IMR-90 (cell line): ENCODE results near the gene MAPK8IP3. TPM values are rescaled to one million over a fixed set of nuclear protein-coding genes. Genes with fewer than 3 reads are reported as not detected.

Experiments used
- ATAC-seq: fragments of 200-7000 bp; cut with Tn5 transposase; 2 replicates; pipeline ENCODE4 v1.9.1; 2020; ENCODE audit warnings: low read depth, mild to moderate bottlenecking, moderate library complexity
- BruUV-seq: library from RNA; stranded (reverse); fragments of 400-500 nt; replicated peaks from 2 replicates; lab custom pipeline; 2021; lab: Mats Ljungman, UMichigan
- CTCF ChIA-PET: fragments of 300-600 bp; formaldehyde crosslinking; extraction: SDS; loops from one replicate; lab custom pipeline; 2021; ENCODE audit warnings: antibody characterized with exemption; lab: Yijun Ruan, JAX
- POLR2A ChIA-PET: fragments of 300-600 bp; sonication (Branson Sonifier 250); formaldehyde crosslinking; loops from one replicate; lab custom pipeline; 2022; ENCODE audit warnings: antibody characterized with exemption; ENCODE audit not compliant: unreplicated experiment; lab: Charles Lee
- DNase-seq: peaks from one replicate; pipeline ENCODE4 v3.0.0; 2013
- H2AFZ ChIP-seq: replicated peaks from 2 replicates; pipeline ENCODE3; 2013; ENCODE audit warnings: low read length, mild to moderate bottlenecking; ENCODE audit not compliant: poor library complexity
- H2AK5ac ChIP-seq: 2 replicates; pipeline ENCODE4 v1.6.1; 2013; ENCODE audit warnings: low read depth, low read length, inconsistent platforms
- H2AK9ac ChIP-seq: replicated peaks from 2 replicates; pipeline ENCODE3; 2013; ENCODE audit warnings: mild to moderate bottlenecking, low read depth, low read length, moderate library complexity; ENCODE audit not compliant: poor library complexity
- H2BK120ac ChIP-seq: 2 replicates; pipeline ENCODE4 v1.6.1; 2013; ENCODE audit warnings: low read depth, low read length, inconsistent platforms
- H2BK15ac ChIP-seq: 3 replicates; pipeline ENCODE4 v1.6.1; 2013; ENCODE audit warnings: low read depth, low read length, inconsistent platforms
- H2BK20ac ChIP-seq: 2 replicates; pipeline ENCODE4 v1.6.1; 2013; ENCODE audit warnings: low read depth, mild to moderate bottlenecking, inconsistent platforms, low read length, moderate library complexity
- H2BK5ac ChIP-seq: 2 replicates; pipeline ENCODE4 v1.6.1; 2013; ENCODE audit warnings: mild to moderate bottlenecking, low read depth, low read length, inconsistent platforms; ENCODE audit not compliant: poor library complexity, severe bottlenecking
- H3K14ac ChIP-seq: replicated peaks from 2 replicates; pipeline ENCODE4 v1.6.1; 2013; ENCODE audit warnings: low read depth, low read length, inconsistent platforms
- H3K18ac ChIP-seq: 2 replicates; pipeline ENCODE4 v1.6.1; 2013; ENCODE audit warnings: low read depth, low read length, control low read depth
- H3K23ac ChIP-seq: 2 replicates; pipeline ENCODE4 v1.6.1; 2013; ENCODE audit warnings: low read depth, low read length, inconsistent platforms
- H3K27ac ChIP-seq: 2 replicates; pipeline ENCODE4 v1.5.1; 2013; ENCODE audit warnings: mild to moderate bottlenecking, control low read depth, low read length; ENCODE audit not compliant: insufficient read depth
- H3K27me3 ChIP-seq: 2 replicates; pipeline ENCODE4 v1.6.1; 2013; ENCODE audit warnings: low read length; ENCODE audit not compliant: control insufficient read depth, insufficient read depth
- H3K36me3 ChIP-seq: 2 replicates; pipeline ENCODE4 v1.6.1; 2013; ENCODE audit warnings: low read length, mixed read lengths; ENCODE audit not compliant: control insufficient read depth, insufficient read depth
- H3K4ac ChIP-seq: 2 replicates; pipeline ENCODE4 v1.6.1; 2013; ENCODE audit warnings: low read depth, low read length, inconsistent platforms
- H3K4me1 ChIP-seq: 2 replicates; pipeline ENCODE4 v1.6.1; 2013; ENCODE audit warnings: low read length, mixed read lengths; ENCODE audit not compliant: control insufficient read depth, insufficient read depth
- H3K4me2 ChIP-seq: 2 replicates; pipeline ENCODE4 v1.6.1; 2013; ENCODE audit warnings: low read depth, mild to moderate bottlenecking, control low read depth, low read length, moderate library complexity
- H3K4me3 ChIP-seq: 2 replicates; pipeline ENCODE4 v1.5.1; 2013; ENCODE audit warnings: low read depth, mild to moderate bottlenecking, control low read depth, low read length, moderate library complexity; ENCODE audit not compliant: insufficient read depth
- H3K56ac ChIP-seq: 2 replicates; pipeline ENCODE4 v1.6.1; 2013; ENCODE audit warnings: low read length, inconsistent platforms; ENCODE audit not compliant: insufficient read depth; ENCODE audit errors: extremely low read depth
- H3K79me1 ChIP-seq, 2 experiments: 2 replicates each; pipeline ENCODE4 v1.6.1; 2013; ENCODE audit warnings: low read length in 2 of 2, inconsistent platforms in 1 of 2, low read depth in 1 of 2
- H3K9ac ChIP-seq: 2 replicates; pipeline ENCODE4 v1.6.1; 2013; ENCODE audit warnings: low read depth, low read length, control low read depth
- H3K9me1 ChIP-seq: 2 replicates; pipeline ENCODE4 v1.6.1; 2013; ENCODE audit warnings: low read length, inconsistent platforms; ENCODE audit not compliant: insufficient read depth
- H3K9me3 ChIP-seq: 2 replicates; pipeline ENCODE4 v1.6.1; 2013; ENCODE audit warnings: low read length; ENCODE audit not compliant: control insufficient read depth, insufficient read depth
- H4K20me1 ChIP-seq: 2 replicates; pipeline ENCODE4 v1.6.1; 2013; ENCODE audit warnings: low read length, inconsistent platforms; ENCODE audit not compliant: insufficient read depth
- H4K5ac ChIP-seq: 2 replicates; pipeline ENCODE4 v1.6.1; 2013; ENCODE audit warnings: mild to moderate bottlenecking, low read depth, low read length, control low read depth
- H4K8ac ChIP-seq, 2 experiments: 2 replicates each; pipeline ENCODE4 v1.6.1; 2013; ENCODE audit warnings: low read depth in 2 of 2, low read length in 2 of 2, control low read depth in 1 of 2, inconsistent platforms in 1 of 2
- H4K91ac ChIP-seq: 2 replicates; pipeline ENCODE4 v1.6.1; 2013; ENCODE audit warnings: low read depth, low read length, inconsistent platforms; ENCODE audit not compliant: insufficient read depth
- ELK1 ChIP-seq: fragments of 150-350 bp; IDR thresholded peaks from 2 replicates; pipeline ENCODE4 v1.6.1; 2016; ENCODE audit warnings: low read depth, mild to moderate bottlenecking, low read length, moderate library complexity, borderline replicate concordance
- MAZ ChIP-seq: IDR thresholded peaks from 2 replicates; pipeline ENCODE4 v1.6.1; 2012; ENCODE audit warnings: low read depth, mild to moderate bottlenecking, low read length, improper control_type of control experiment, moderate library complexity, borderline replicate concordance
- NFE2L2 ChIP-seq: fragments of 150-350 bp; IDR thresholded peaks from 2 replicates; pipeline ENCODE4 v1.6.1; 2016; ENCODE audit warnings: low read depth, mild to moderate bottlenecking, low read length
- POLR2A ChIP-seq: IDR thresholded peaks from 2 replicates; pipeline ENCODE4 v1.6.1; 2012; ENCODE audit warnings: mild to moderate bottlenecking, low read depth, low read length
- WGBS, 2 experiments: methylation state at CpG; one replicate each; pipeline versions ENCODE4 v1.1.5 to v1.1.7; 2013; ENCODE audit warnings: missing lambda C conversion rate in 2 of 2; ENCODE audit not compliant: insufficient read length in 1 of 2; ENCODE audit errors: extremely low coverage in 2 of 2; 5-methylcytosine and 5-hydroxymethylcytosine counted together
- dilution Hi-C: fragments of 300-500 bp; cut with HindIII; formaldehyde crosslinking; loops from one replicate; pipeline ENCODE4 v1.14.3; 2018; ENCODE audit warnings: low sequenced_read_pairs; ENCODE audit not compliant: unreplicated experiment
- in situ Hi-C: fragments of 300-500 bp; cut with MboI; formaldehyde crosslinking; loops from 3 replicates; pipeline ENCODE4 v1.14.3; 2019; ENCODE audit warnings: low sequenced_read_pairs, inconsistent platforms, mixed read lengths
- intact Hi-C: fragments of 100-400 bp; cut with micrococcal nuclease; formaldehyde crosslinking; loops from 2 replicates; pipeline ENCODE4 v1.10.0; 2022
- polyA plus RNA-seq, 3 experiments: library from polyadenylated mRNA; depleted of rRNA; stranded (reverse); fragments of >200 nt; gene quantifications; 2 replicates each; pipeline ENCODE4 v1.2.3, GENCODE V29; 2012; ENCODE audit warnings: low replicate concordance in 1 of 3
- total RNA-seq: library from RNA; depleted of rRNA; stranded (reverse); fragments of >200 nt; gene quantifications from 2 replicates; pipeline ENCODE4 v1.2.3, GENCODE V29; 2012

The MAPK8IP3 gene
- total and polyA plus RNA-seq, 2 of the 4 experiments (the other 2 are of a cell fraction), result 17.0 to 69.1 TPM

- no peak for TF ChIP-seq NFE2L2
These were observed 71.6 kb downstream of the MAPK8IP3 start (continued) for GRCh38 chr16:1777375-1778199.

GRCh38 chr16:1778200-1779179 is 72.5 kb downstream of the MAPK8IP3 start:
- DNase-seq, result no peak
- dilution Hi-C loops (no loop called here), intact Hi-C loops (no loop called here), in situ Hi-C loops (no loop called here)
- no peak for ATAC-seq
- WGBS, 2 experiments, result 84% methylated on average over 12 of the region's 34 CpGs; no CpG with 5 or more reads in 1 of the 2 experiments
- Histone ChIP-seq H2BK15ac (no peak overlapping the region), H3K9me1 (peaks cover 7% of the 10 kb centered on the region; the same call in 1 of the 2 replicates), H4K8ac (no peak overlapping the region), H4K20me1 (peaks cover 16% of the 10 kb centered on the region), H3K4me1 (peaks cover 11% of the 10 kb centered on the region), H4K91ac (no peak overlapping the region), H3K4me3 (no peak overlapping the region), H2AK9ac (peak overlapping the region; percentile 52), H3K4me2 (no peak overlapping the region), H3K14ac (no peak overlapping the region), H3K56ac (no peak overlapping the region), H2BK5ac (no peak overlapping the region), H2AFZ (peak overlapping the region; percentile 52), H2BK20ac (no peak overlapping the region), H3K36me3 (peaks cover 31% of the 10 kb centered on the region), H2BK120ac (no peak overlapping the region), H3K23ac (no peak overlapping the region), H3K9ac (no peak overlapping the region), H2AK5ac (no peak overlapping the region), H3K27me3 (no peaks in the 10 kb centered on the region), H3K18ac (no peak overlapping the region), H3K9me3 (no peaks in the 10 kb centered on the region), H3K27ac (no peak overlapping the region), H4K5ac (no peak overlapping the region), H3K4ac (no peak overlapping the region), H3K79me1 (peaks cover 9 to 61% of the 10 kb centered on the region in 2 experiments)
- TF ChIP-seq MAZ (no peak), ELK1 (no peak), POLR2A (no peak)
- BruUV-seq, result no TSS peak
- POLR2A ChIA-PET, result no interaction called here
- CTCF ChIA-PET, result no interaction called here
